Trophoblast cell (in vitro differentiated cells and primary cell): ENCODE measurements around the gene ANXA11.

Source experiments
- DNase-seq, 2 donors: peaks; one replicate each; pipeline ENCODE4 v3.0.0-alpha.2; 2016
- H2AFZ ChIP-seq: 2 replicates; pipeline ENCODE4 v1.6.1; 2013; ENCODE audit warnings: low read length, moderate library complexity, mild to moderate bottlenecking; ENCODE audit not compliant: insufficient read depth, poor library complexity
- H2AK5ac ChIP-seq: 2 replicates; pipeline ENCODE4 v1.6.1; 2013; ENCODE audit warnings: mild to moderate bottlenecking, low read length
- H2BK120ac ChIP-seq: 2 replicates; pipeline ENCODE4 v1.6.1; 2013; ENCODE audit warnings: low read length, mild to moderate bottlenecking, moderate library complexity; ENCODE audit not compliant: insufficient read depth, poor library complexity
- H2BK12ac ChIP-seq: 2 replicates; pipeline ENCODE4 v1.6.1; 2013; ENCODE audit warnings: mild to moderate bottlenecking, low read length, moderate library complexity
- H2BK5ac ChIP-seq: 2 replicates; pipeline ENCODE4 v1.6.1; 2013; ENCODE audit warnings: low read length, low read depth, moderate library complexity, mild to moderate bottlenecking; ENCODE audit not compliant: poor library complexity
- H3K14ac ChIP-seq: 2 replicates; pipeline ENCODE4 v1.6.1; 2013; ENCODE audit warnings: mild to moderate bottlenecking, low read length
- H3K18ac ChIP-seq: 2 replicates; pipeline ENCODE4 v1.6.1; 2013; ENCODE audit warnings: mild to moderate bottlenecking, low read length
- H3K23ac ChIP-seq: 2 replicates; pipeline ENCODE4 v1.6.1; 2013; ENCODE audit warnings: low read length
- H3K27ac ChIP-seq: 2 replicates; pipeline ENCODE4 v1.5.1; 2013; ENCODE audit warnings: low read depth, mild to moderate bottlenecking, inconsistent platforms, low read length, moderate library complexity
- H3K27me3 ChIP-seq: 2 replicates; pipeline ENCODE4 v1.6.1; 2013; ENCODE audit warnings: inconsistent platforms, mild to moderate bottlenecking, low read length, moderate library complexity; ENCODE audit not compliant: insufficient read depth
- H3K36me3 ChIP-seq, 2 experiments: 1 replicate in 1 of 2; 2 replicates in 1 of 2; pipeline ENCODE4 v1.6.1; 2013; ENCODE audit warnings: low read length in 2 of 2, mild to moderate bottlenecking in 2 of 2, moderate library complexity in 1 of 2; ENCODE audit not compliant: insufficient read depth in 2 of 2, control insufficient read depth in 1 of 2
- H3K4ac ChIP-seq: 2 replicates; pipeline ENCODE4 v1.6.1; 2013; ENCODE audit warnings: low read depth, mild to moderate bottlenecking, low read length, moderate library complexity
- H3K4me1 ChIP-seq, 2 experiments: 1 replicate in 1 of 2; 2 replicates in 1 of 2; pipeline ENCODE4 v1.6.1; 2013; ENCODE audit warnings: low read length in 2 of 2, mild to moderate bottlenecking in 2 of 2, moderate library complexity in 1 of 2; ENCODE audit not compliant: insufficient read depth in 2 of 2, control insufficient read depth in 1 of 2
- H3K4me2 ChIP-seq: 2 replicates; pipeline ENCODE4 v1.6.1; 2013; ENCODE audit warnings: inconsistent platforms, mild to moderate bottlenecking, low read length, moderate library complexity
- H3K4me3 ChIP-seq: 2 replicates; pipeline ENCODE4 v1.5.1; 2013; ENCODE audit warnings: mild to moderate bottlenecking, low read depth, low read length, inconsistent platforms
- H3K79me1 ChIP-seq: one replicate; pipeline ENCODE4 v1.6.1; 2013; ENCODE audit warnings: low read length
- H3K79me2 ChIP-seq: 2 replicates; pipeline ENCODE4 v1.6.1; 2013; ENCODE audit warnings: low read length, mild to moderate bottlenecking; ENCODE audit not compliant: control insufficient read depth, insufficient read depth, poor library complexity
- H3K9ac ChIP-seq: 2 replicates; pipeline ENCODE4 v1.6.1; 2013; ENCODE audit warnings: mild to moderate bottlenecking, low read length
- H3K9me3 ChIP-seq: 2 replicates; pipeline ENCODE4 v1.6.1; 2013; ENCODE audit warnings: low read depth, mild to moderate bottlenecking, control low read depth, inconsistent platforms, low read length; ENCODE audit not compliant: insufficient read depth
- H4K12ac ChIP-seq: 2 replicates; pipeline ENCODE4 v1.6.1; 2013; ENCODE audit warnings: low read depth, mild to moderate bottlenecking, low read length, moderate library complexity
- H4K8ac ChIP-seq: 2 replicates; pipeline ENCODE4 v1.6.1; 2013; ENCODE audit warnings: low read depth, mild to moderate bottlenecking, low read length, moderate library complexity
- H4K91ac ChIP-seq: one replicate; pipeline ENCODE4 v1.6.1; 2013; ENCODE audit warnings: low read depth, mild to moderate bottlenecking, low read length, moderate library complexity
- WGBS: extraction: QIAGEN DNeasy Blood & Tissue Kit; methylation state at CpG from one replicate; pipeline ENCODE4 v1.1.7; 2013; ENCODE audit warnings: missing lambda C conversion rate; ENCODE audit not compliant: insufficient read length, insufficient coverage; ENCODE audit errors: extremely low coverage; 5-methylcytosine and 5-hydroxymethylcytosine counted together

ANXA11 gene

DNA sequence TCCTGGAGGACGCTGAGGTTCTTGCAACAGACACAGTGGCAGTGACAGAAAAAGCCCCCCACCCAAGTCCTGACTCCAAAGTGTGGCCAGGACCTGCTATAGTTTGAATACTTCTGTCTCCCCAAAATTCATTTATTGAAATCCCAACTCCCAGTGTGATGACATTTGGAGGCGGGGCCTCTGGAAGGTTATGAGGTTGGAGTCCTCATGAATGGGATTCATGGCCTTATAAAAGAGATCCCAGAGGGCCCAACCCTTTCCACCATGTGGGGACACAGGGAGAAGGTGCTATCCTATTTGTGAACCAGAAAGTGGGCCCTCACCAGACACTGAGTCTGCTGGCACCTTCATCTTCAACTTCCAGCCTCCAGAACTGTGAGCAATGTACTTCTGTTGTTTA, 18.3 kb downstream of the ANXA11 start:
- no peak overlapping the region for H4K12ac ChIP-seq
- H3K9me3 ChIP-seq = no peaks in the 10 kb centered on the region
- no peaks in the 10 kb centered on the region for H3K79me1 ChIP-seq
- H2AK5ac ChIP-seq = no peak overlapping the region
- no peak overlapping the region for H3K4me2 ChIP-seq
- H3K79me2 ChIP-seq = peaks cover 13% of the 10 kb centered on the region
- H3K4me3 ChIP-seq = no peak overlapping the region
- no peak overlapping the region for H2AFZ ChIP-seq
- no peaks in the 10 kb centered on the region for H3K36me3 ChIP-seq
- H4K8ac ChIP-seq = no peak overlapping the region
- H2BK5ac ChIP-seq = no peak overlapping the region
- H3K27me3 ChIP-seq = no peaks in the 10 kb centered on the region
- no peak overlapping the region for H4K91ac ChIP-seq
- WGBS = no CpG with 5 or more reads among the region's 2 CpGs
- H3K9ac ChIP-seq = no peak overlapping the region
- H3K4ac ChIP-seq = no peak overlapping the region
- DNase-seq = no peak
- no peak overlapping the region for H2BK12ac ChIP-seq
- no peak overlapping the region for H2BK120ac ChIP-seq
- H3K14ac ChIP-seq = no peak overlapping the region
- H3K23ac ChIP-seq = no peak overlapping the region
- no peak overlapping the region for H3K18ac ChIP-seq
- H3K27ac ChIP-seq = no peak overlapping the region
- H3K4me1 ChIP-seq = peaks cover 0 to 5% of the 10 kb centered on the region in 2 experiments

- Histone ChIP-seq H3K27me3 (no peaks in the 10 kb centered on the region), H2AFZ (no peak overlapping the region), H4K8ac (no peak overlapping the region), H3K79me1 (no peaks in the 10 kb centered on the region), H2AK5ac (no peak overlapping the region), H3K4ac (peak overlapping the region; percentile 9), H3K9me3 (no peaks in the 10 kb centered on the region), H4K91ac (no peak overlapping the region), H2BK5ac (no peak overlapping the region), H3K79me2 (peaks cover 9% of the 10 kb centered on the region), H3K4me3 (no peak overlapping the region), H4K12ac (no peak overlapping the region), H3K23ac (no peak overlapping the region), H2BK120ac (no peak overlapping the region), H3K9ac (no peak overlapping the region), H3K27ac (no peak overlapping the region), H3K14ac (no peak overlapping the region), H3K18ac (no peak overlapping the region), H2BK12ac (no peak overlapping the region), H3K4me2 (no peak overlapping the region), H3K4me1 (peaks cover 0 to under 1% of the 10 kb centered on the region in 2 experiments), H3K36me3 (no peaks in the 10 kb centered on the region)
- WGBS = no CpG with 5 or more reads among the region's 13 CpGs
- DNase-seq = peak in 1 of 2 donors; percentile 36
These were observed 18.8 kb downstream of the ANXA11 start for GRCh38 chr10:80186364-80187012.

DNA sequence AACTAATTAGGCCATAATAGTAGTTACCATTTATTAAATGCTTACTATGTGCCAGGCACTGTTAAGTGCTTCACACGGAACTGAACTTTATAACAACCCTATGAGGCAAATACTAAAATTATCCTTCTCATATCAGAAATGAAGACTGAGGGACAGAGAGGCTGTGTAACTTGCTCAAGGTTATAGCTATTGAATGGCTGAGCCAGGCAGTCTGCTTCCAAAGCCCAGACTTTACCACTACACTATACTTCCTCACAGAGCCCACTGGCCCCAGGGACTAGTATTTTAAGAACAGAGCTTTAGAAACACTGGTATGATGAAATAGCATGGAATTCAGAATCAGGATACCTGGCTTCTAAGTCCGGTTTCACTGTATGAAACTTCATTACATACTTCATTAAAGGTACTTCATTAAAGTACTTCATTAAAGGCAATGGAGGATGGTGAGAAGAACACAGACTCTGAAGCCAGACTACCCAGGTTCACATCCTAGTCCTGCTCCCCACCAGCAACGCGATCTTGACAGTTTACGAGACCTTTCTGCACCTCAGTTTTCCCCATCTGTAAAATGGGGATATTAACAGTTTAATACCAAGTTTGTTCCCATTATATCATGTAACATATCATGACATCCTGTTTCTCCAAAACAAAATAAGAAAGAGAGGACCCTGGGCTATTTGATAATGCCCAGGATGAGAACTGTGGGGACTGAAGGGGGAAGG, 19.6 kb downstream of the ANXA11 start:
- Histone ChIP-seq H3K27ac (no peak overlapping the region), H3K79me2 (peaks cover 8% of the 10 kb centered on the region), H3K9ac (no peak overlapping the region), H2AK5ac (no peak overlapping the region), H3K4me2 (no peak overlapping the region), H3K14ac (no peak overlapping the region), H3K4ac (no peak overlapping the region), H3K23ac (no peak overlapping the region), H3K9me3 (no peaks in the 10 kb centered on the region), H4K8ac (no peak overlapping the region), H2BK120ac (no peak overlapping the region), H3K27me3 (no peaks in the 10 kb centered on the region), H3K18ac (no peak overlapping the region), H2BK12ac (no peak overlapping the region), H4K12ac (no peak overlapping the region), H3K4me3 (no peak overlapping the region), H3K79me1 (no peaks in the 10 kb centered on the region), H3K36me3 (no peaks in the 10 kb centered on the region), H2BK5ac (no peak overlapping the region), H3K4me1 (no peaks in the 10 kb centered on the region), H4K91ac (no peak overlapping the region), H2AFZ (no peak overlapping the region)
- WGBS = no CpG with 5 or more reads among the region's 5 CpGs
- no peak for DNase-seq

DNA sequence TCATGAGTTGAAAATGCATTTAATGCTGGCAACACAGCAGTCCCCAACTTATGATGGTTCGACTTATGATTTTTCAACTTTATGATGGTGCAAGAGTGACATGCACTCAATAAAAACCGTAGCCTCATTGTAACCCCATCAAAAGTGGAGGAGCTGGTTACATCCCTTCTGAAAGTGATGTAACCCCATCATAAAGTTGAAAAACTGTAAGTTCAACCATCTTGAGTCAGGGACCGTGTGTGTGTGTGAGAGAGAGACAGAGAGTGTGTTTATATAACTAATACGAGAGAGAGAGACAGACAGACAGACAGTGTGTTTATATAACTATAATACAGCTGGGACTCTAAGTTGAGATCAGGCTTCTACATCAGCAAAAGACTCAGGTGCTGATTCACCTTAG, 21.0 kb downstream of the ANXA11 start:
- Histone ChIP-seq H3K79me2 (peaks cover 11% of the 10 kb centered on the region), H2BK5ac (no peak overlapping the region), H3K9me3 (no peaks in the 10 kb centered on the region), H3K27ac (no peak overlapping the region), H3K27me3 (no peaks in the 10 kb centered on the region), H3K23ac (no peak overlapping the region), H3K4me2 (no peak overlapping the region), H2AK5ac (no peak overlapping the region), H3K79me1 (no peaks in the 10 kb centered on the region), H3K4ac (no peak overlapping the region), H4K8ac (no peak overlapping the region), H3K9ac (no peak overlapping the region), H3K4me3 (no peak overlapping the region), H2BK12ac (no peak overlapping the region), H3K4me1 (no peaks in the 10 kb centered on the region), H2BK120ac (no peak overlapping the region), H2AFZ (no peak overlapping the region), H3K14ac (no peak overlapping the region), H4K91ac (no peak overlapping the region), H3K36me3 (peaks cover 4% of the 10 kb centered on the region in 2 experiments), H3K18ac (no peak overlapping the region), H4K12ac (no peak overlapping the region)
- DNase-seq = no peak
- no CpG with 5 or more reads among the region's 4 CpGs for WGBS
